Measurements from ENCODE around the gene C6orf89. TPM values are rescaled to one million over a fixed set of nuclear protein-coding genes. Genes with fewer than 3 reads are reported as not detected.

Gene C6orf89
- total RNA-seq, 1 donor from 2014 or later, result 26.2 TPM

DNA sequence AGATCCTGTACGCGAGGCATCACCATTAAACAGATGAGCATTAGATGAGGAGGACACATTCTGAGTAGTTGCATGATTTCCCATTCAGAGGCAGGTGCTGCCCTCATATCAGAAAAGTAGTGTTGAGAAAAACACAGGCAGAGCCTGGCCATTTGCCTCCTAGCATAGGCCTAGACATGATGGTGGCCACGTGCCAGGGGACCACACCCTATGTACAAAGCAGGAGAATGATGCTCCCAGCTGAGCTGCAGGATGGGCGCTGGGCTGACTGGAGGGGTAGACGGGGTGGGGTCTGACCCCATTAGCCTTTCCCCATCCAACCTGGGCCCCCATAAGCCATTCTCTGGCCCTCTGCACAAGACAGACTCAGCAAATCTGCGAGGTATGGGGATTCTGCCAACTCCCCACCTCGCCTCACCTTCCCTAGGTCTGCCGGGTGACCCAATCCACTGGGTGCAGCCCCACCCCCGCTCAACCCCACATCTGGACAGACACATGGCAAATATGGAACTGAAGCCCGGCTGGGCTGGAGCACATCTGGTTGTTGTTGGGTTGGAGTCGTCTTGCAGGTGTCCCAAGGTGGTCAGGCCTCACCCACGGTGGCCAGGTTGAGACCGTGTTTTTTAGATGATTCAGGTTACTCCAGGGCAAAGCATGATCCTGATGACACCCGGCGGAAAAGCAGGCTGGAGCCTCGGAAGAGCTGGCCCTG, 82.7 kb downstream of the C6orf89 start:
- DNase-seq (ENCODE audit: low read depth, low spot score), result no peak

DNA sequence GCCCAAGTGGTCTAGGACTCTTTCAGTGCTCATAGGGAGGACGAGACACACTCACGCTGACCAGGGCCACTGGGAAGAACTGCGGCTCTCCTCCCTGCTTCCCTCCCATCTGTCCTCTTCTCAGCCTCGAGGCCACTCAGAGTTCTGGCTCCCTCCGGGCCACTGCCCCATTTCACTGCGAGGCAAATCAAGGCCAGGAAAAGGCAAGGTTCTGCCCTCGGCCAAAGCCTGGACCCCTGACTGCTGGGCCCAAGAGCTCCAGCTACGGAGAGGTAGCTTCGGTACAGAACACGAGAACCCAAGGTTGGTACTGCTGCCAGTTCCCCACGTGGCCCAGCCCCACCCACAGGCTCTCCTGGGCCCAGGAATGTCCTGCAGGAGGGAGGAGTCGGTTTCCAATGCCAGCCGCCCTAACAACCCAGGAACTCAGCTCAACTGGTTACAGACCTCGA, 83.5 kb downstream of the C6orf89 start:
- no peak for DNase-seq (ENCODE audit: low read depth, low spot score)

GRCh38 chr6:36969988-36970891, 84.5 kb downstream of the C6orf89 start:
- no peak for DNase-seq (ENCODE audit: low read depth, low spot score)

- DNase-seq (ENCODE audit: low read depth, low spot score), result no peak
Observed at GRCh38 chr6:36970892-36971842, 85.4 kb downstream of the C6orf89 start.

GRCh38 chr6:36971921-36972673, 86.3 kb downstream of the C6orf89 start:
- no peak for DNase-seq (ENCODE audit: low read depth, low spot score)

DNA sequence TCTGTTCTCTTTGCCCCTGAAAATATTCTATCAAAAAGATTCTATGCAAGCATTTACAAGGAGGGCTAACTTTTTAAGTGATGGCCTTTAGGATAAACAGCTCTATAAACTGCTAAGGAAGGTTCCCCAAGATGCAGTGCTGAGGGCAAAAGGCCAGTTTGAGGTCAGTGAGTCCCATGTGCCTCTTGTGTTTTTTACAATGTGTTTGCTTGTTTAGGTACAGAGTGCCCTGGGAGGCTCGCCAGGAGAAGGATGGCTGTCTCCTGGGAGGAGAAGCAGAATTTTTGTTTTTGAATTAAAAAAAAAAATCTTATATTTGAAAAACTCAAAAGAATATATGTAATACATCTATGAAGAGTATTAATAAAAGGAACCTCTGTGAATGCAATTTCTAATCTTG, 87.4 kb downstream of the C6orf89 start:
- DNase-seq (ENCODE audit: low read depth, low spot score), result no peak

GRCh38 chr6:36973647-36974046, 87.9 kb downstream of the C6orf89 start:
- no peak for DNase-seq (ENCODE audit: low read depth, low spot score)

DNA sequence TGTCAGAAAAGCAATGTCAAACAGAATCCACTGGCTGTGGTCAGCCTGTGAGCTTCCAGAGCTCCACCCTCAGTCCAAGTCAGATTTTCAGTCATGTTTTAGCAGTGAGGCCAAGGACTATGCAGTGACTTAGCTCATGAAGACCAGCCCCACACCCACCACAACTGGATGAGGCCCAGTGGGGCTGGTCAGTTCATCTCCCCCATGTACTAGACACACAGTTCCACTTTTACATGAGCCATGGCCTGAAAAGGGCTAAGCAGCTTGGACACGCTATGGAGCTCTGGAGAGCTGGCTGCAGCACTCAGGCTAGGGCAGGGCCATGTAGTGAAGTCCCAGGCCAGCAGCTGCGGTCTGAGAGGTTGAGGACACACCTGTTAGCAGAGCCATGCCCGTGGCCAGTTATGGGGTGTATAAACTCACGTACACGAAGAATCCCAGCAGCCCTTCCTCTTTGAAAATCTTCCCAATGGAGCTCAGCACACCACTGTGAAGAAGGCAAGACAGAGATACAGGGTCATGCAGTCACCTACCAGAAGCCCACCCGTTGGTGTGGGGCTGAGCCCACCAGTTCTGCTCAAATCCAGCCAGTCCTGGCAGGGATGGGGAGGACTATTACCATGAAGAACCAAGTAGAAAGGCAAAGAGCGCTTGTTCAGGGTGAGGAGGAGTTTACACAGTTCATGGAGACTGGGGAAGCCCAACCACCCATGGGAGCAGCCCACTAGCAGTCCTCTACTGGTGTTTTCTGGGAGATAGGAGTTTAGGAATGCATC, 89.7 kb downstream of the C6orf89 start:
- DNase-seq (ENCODE audit: low read depth, low spot score), result no peak

GRCh38 chr6:36976007-36976264, 90.2 kb downstream of the C6orf89 start:
- DNase-seq (ENCODE audit: low read depth, low spot score), result no peak

DNA sequence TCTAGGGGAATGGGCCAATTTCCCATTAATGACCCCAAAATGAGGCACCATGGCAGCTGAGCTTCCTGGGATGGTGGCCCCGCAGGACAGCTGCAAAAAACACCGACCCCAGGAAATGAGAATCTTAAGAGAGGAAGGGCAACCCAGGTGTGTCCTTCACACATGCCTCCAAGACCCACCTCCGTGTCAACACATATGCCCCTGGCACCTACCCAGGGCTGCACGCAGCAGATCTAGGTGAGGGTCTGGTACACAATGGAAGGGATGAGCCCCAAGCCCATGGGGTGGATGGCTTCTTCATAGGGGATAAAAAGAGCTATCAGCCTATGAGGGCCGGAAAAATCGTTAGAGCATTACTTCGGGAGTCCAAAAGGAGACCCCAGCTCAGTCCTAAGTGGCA, 90.8 kb downstream of the C6orf89 start:
- DNase-seq (ENCODE audit: low read depth, low spot score), result no peak

GRCh38 chr6:36976931-36977330, 91.2 kb downstream of the C6orf89 start:
- DNase-seq (ENCODE audit: low read depth, low spot score), result no peak

DNA sequence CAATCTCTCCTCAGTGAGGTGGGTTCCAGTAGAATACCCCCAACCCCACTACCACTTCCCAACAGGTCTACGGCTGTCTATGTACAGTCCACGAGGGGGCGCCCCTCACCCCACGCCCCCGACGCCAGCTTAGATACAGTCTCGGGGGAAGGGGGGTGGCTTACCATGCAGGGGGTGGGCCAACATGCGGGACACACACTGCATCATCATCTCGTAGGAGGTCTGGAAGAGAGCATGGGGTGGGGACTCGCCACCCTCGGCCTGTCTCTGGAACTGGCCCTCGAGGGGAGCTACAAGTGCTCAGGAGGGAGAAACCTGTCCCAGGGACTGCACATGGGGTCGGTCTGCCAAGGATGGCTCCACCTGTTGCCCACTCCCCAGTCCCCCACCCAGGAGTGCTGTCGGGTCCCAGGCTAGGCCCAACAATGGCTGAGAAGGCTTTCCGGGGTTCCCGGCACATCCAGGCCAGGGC, 91.8 kb downstream of the C6orf89 start:
- DNase-seq (ENCODE audit: low read depth, low spot score), result no peak

Other genes starting within 250 kb of the C6orf89 start
- gene CDKN1A, start 207.2 kb upstream of the C6orf89 start, total RNA-seq, result 133 and 135 TPM in 2 replicates
- gene RAB44, start 188.1 kb upstream of the C6orf89 start, total RNA-seq, result not detected in 2 replicates
- gene CPNE5, start 46.5 kb upstream of the C6orf89 start, total RNA-seq, result 6.9 and 7.5 TPM in 2 replicates
- gene PPIL1, start 11.1 kb upstream of the C6orf89 start, total RNA-seq, result 35.1 and 44.8 TPM in 2 replicates
- under 0.01 TPM in 1 of 2 replicates, not detected in the other for gene PI16, start 68.8 kb downstream of the C6orf89 start, total RNA-seq
- gene MTCH1, start 100.2 kb downstream of the C6orf89 start, total RNA-seq, result 305 and 329 TPM in 2 replicates
- not detected in 2 replicates for gene FGD2, start 119.7 kb downstream of the C6orf89 start, total RNA-seq

Measured in pulmonary artery endothelial cell (primary cell).